ENCODE data around the gene RNF151. TPM values are rescaled to one million over a fixed set of nuclear protein-coding genes. Genes with fewer than 3 reads are reported as not detected.
"Not testable (repeated sequence)": the region's sequence is repeated elsewhere in the genome, so short reads cannot be mapped to it uniquely, and the experiment has no call there.

Gene RNF151
- total RNA-seq, 2 experiments from 2014 or later, result not detected

DNA sequence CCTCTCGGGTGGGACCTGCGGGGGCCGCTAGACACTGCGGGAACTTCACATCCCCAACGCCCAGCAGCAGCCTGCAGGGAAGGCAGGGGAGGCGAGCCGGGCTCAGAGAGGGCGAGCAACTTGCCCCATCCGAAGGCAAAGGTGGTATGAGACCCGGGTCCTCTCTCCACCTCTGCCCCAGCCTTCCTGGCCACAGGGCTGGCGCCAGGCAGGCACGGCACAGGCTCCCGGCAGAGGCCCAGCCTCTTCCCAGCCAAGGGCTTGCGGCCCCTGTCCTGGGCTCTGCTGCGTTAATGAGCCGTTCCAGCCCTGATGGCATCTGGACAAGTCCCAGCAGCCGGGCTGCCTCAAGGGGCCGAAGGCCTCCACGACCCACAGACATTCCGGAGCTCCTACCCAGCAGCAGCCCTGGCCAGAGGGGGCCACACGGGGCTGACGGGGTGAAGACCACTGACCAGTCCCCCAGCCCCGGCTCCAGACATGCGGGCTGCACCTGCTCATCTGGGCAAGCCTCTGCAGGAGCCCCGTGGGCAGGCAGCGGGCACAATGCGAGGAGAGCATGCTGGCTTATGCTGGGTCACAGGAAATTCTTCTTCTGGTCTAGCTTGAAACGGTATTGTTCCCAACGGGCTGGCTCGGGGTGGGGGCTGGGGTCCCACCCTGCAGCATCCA lies 47.2 kb upstream of the RNF151 start:
- Histone ChIP-seq H3K4me3 (ENCODE audit: low read depth, low read length, poor library complexity, severe bottlenecking) (no peak overlapping the region), H3K27ac (ENCODE audit: low read depth, low read length, poor library complexity, severe bottlenecking) (no peak overlapping the region), H3K36me3 (ENCODE audit: insufficient read depth, low read length) (no peaks in the 10 kb centered on the region), H3K4me1 (ENCODE audit: insufficient read depth, low read length, poor library complexity, severe bottlenecking) (peaks cover 2% of the 10 kb centered on the region), H3K79me2 (ENCODE audit: insufficient read depth, low read depth, low read length) (no peaks in the 10 kb centered on the region), H3K4me2 (ENCODE audit: low read length) (no peak overlapping the region), H4K20me1 (ENCODE audit: insufficient read depth, low read length) (no peaks in the 10 kb centered on the region), H2AFZ (ENCODE audit: low read length) (no peak overlapping the region), H3K9me3 (ENCODE audit: low read length) (no peaks in the 10 kb centered on the region), H3K9me2 (ENCODE audit: insufficient read depth, low read length) (no peaks in the 10 kb centered on the region)
- intact Hi-C loops (cut with micrococcal nuclease; ENCODE audit: unreplicated experiment), result no loop called here
- ChIA-PET POLR2A (no interaction called here), CTCF (ENCODE audit: unreplicated experiment) (no interaction called here)
- no TSS peak for BruUV-seq (replicated peaks)
- no peak for DNase-seq (ENCODE audit: low spot score)
- no peak for TF ChIP-seq EZH2phosphoT487 (IDR thresholded peaks at IDR 0.05; ENCODE audit: borderline replicate concordance, low read depth, low read length)
- TF ChIP-seq, protein P1, sequence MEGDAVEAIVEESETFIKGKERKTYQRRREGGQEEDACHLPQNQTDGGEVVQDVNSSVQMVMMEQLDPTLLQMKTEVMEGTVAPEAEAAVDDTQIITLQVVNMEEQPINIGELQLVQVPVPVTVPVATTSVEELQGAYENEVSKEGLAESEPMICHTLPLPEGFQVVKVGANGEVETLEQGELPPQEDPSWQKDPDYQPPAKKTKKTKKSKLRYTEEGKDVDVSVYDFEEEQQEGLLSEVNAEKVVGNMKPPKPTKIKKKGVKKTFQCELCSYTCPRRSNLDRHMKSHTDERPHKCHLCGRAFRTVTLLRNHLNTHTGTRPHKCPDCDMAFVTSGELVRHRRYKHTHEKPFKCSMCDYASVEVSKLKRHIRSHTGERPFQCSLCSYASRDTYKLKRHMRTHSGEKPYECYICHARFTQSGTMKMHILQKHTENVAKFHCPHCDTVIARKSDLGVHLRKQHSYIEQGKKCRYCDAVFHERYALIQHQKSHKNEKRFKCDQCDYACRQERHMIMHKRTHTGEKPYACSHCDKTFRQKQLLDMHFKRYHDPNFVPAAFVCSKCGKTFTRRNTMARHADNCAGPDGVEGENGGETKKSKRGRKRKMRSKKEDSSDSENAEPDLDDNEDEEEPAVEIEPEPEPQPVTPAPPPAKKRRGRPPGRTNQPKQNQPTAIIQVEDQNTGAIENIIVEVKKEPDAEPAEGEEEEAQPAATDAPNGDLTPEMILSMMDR (conservative IDR thresholded peaks at IDR 0.05; ENCODE audit: low read length), result no peak

DNA sequence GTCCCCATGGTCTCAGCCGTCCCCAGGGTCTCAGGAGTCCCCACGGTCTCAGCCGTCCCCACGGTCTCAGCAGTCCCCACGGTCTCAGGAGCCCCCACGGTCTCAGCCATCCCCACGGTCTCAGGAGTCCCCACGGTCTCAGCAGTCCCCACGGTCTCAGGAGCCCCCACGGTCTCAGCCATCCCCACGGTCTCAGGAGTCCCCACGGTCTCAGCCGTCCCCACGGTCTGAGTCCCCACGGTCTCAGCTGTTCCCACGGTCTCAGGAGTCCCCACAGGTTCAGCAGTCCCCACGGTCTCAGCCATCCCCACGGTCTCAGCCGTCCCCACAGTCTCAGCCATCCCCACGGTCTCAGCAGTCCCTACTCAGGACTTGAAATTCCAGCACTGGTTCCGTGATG lies 46.5 kb upstream of the RNF151 start:
- H3K4me1 ChIP-seq (ENCODE audit: insufficient read depth, low read length, poor library complexity, severe bottlenecking); H3K27ac ChIP-seq (ENCODE audit: low read depth, low read length, poor library complexity, severe bottlenecking); H3K4me2 ChIP-seq (ENCODE audit: low read length); H3K79me2 ChIP-seq (ENCODE audit: insufficient read depth, low read depth, low read length); H3K9me2 ChIP-seq (ENCODE audit: insufficient read depth, low read length); POLR2A ChIA-PET; CTCF ChIA-PET (ENCODE audit: unreplicated experiment); DNase-seq (ENCODE audit: low spot score); H2AFZ ChIP-seq (ENCODE audit: low read length); H4K20me1 ChIP-seq (ENCODE audit: insufficient read depth, low read length); H3K36me3 ChIP-seq (ENCODE audit: insufficient read depth, low read length); intact Hi-C loops (cut with micrococcal nuclease; ENCODE audit: unreplicated experiment); H3K4me3 ChIP-seq (ENCODE audit: low read depth, low read length, poor library complexity, severe bottlenecking); BruUV-seq (replicated peaks); H3K9me3 ChIP-seq (ENCODE audit: low read length): not testable (repeated sequence)

DNA sequence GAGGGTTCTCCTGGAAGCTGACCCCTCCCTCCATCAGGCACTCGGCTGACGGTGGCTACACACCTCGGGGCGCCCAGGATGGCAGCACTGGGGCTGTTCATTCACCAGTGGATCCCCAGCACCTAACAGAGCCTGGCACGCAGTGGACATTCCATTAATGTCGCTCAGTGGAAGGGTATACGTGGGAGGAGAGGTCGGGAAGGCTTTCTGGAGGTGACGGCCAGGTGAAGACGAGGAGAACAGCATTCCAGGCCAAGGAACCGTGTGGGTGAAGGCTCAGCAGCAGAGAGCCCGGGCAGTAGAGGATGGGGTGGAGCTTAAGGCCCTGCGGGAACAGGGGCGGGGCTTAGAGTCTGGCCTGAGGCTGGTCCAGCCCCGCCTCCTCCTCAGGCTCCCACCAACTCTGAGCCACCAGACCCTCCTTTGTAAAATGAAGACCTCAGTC lies 45.9 kb upstream of the RNF151 start:
- peaks cover 2% of the 10 kb centered on the region for H3K4me1 ChIP-seq (ENCODE audit: insufficient read depth, low read length, poor library complexity, severe bottlenecking)
- ChIA-PET POLR2A (no interaction called here), CTCF (ENCODE audit: unreplicated experiment) (no interaction called here)
- no peaks in the 10 kb centered on the region for H3K9me3 ChIP-seq (ENCODE audit: low read length)
- H3K27ac ChIP-seq (ENCODE audit: low read depth, low read length, poor library complexity, severe bottlenecking), result no peak overlapping the region
- H3K4me3 ChIP-seq (ENCODE audit: low read depth, low read length, poor library complexity, severe bottlenecking), result no peak overlapping the region
- no peaks in the 10 kb centered on the region for H3K9me2 ChIP-seq (ENCODE audit: insufficient read depth, low read length)
- no peaks in the 10 kb centered on the region for H3K79me2 ChIP-seq (ENCODE audit: insufficient read depth, low read depth, low read length)
- H3K4me2 ChIP-seq (ENCODE audit: low read length), result no peak overlapping the region
- no TSS peak for BruUV-seq (replicated peaks)
- H2AFZ ChIP-seq (ENCODE audit: low read length), result no peak overlapping the region
- peak; percentile 41 for DNase-seq (ENCODE audit: low spot score)
- intact Hi-C loops (cut with micrococcal nuclease; ENCODE audit: unreplicated experiment), result no loop called here
- H3K36me3 ChIP-seq (ENCODE audit: insufficient read depth, low read length), result no peaks in the 10 kb centered on the region
- H4K20me1 ChIP-seq (ENCODE audit: insufficient read depth, low read length), result no peaks in the 10 kb centered on the region
- TF ChIP-seq EZH2phosphoT487 (IDR thresholded peaks at IDR 0.05; ENCODE audit: borderline replicate concordance, low read depth, low read length), result no peak
- TF ChIP-seq, protein P1 (conservative IDR thresholded peaks at IDR 0.05; ENCODE audit: low read length), result no peak

Measured in OCI-LY7 (cell line).